Activated naive CD8-positive, alpha-beta T cell treated with anti-CD3 and anti-CD28 coated beads, Interleukin-2, amount 10 ng/mL, durations not matched to agents 7 days and 5 days (primary cell): ENCODE measurements around the gene FOXP4. TPM values are rescaled to one million over a fixed set of nuclear protein-coding genes. Genes with fewer than 3 reads are reported as not detected.

Experiments
- ATAC-seq: fragments of 150-1000 bp; cut with Tn5 transposase; one replicate; pipeline ENCODE4 v1.10.0; 2021; ENCODE audit warnings: low read depth, moderate library complexity
- POLR2A ChIA-PET: fragments of 350-600 bp; sonication (Branson Sonifier 250); formaldehyde crosslinking; loops from one replicate; lab custom pipeline; 2021; ENCODE audit warnings: antibody characterized with exemption; lab: Charles Lee
- DNase-seq: peaks from one replicate; pipeline ENCODE4 v3.0.0; 2021
- H3K27ac Mint-ChIP-seq: one replicate; pipeline ENCODE4 v1.8.0; 2022; ENCODE audit warnings: mild to moderate bottlenecking, mixed read lengths
- H3K27me3 Mint-ChIP-seq: one replicate; pipeline ENCODE4 v1.8.0; 2022; ENCODE audit warnings: mild to moderate bottlenecking, moderate library complexity, mixed read lengths
- H3K36me3 Mint-ChIP-seq: one replicate; pipeline ENCODE4 v1.8.0; 2021; ENCODE audit warnings: mild to moderate bottlenecking, mixed read lengths
- H3K4me1 Mint-ChIP-seq: one replicate; pipeline ENCODE4 v1.8.0; 2021; ENCODE audit warnings: mixed read lengths
- H3K4me3 Mint-ChIP-seq: one replicate; pipeline ENCODE4 v1.8.0; 2022; ENCODE audit warnings: mild to moderate bottlenecking, moderate library complexity, mixed read lengths
- H3K9me3 Mint-ChIP-seq: one replicate; pipeline ENCODE4 v1.8.0; 2021; ENCODE audit warnings: mixed read lengths
- total RNA-seq, 2 experiments: library from RNA; stranded (reverse); gene quantifications; one replicate each; pipeline ENCODE4 v1.2.3, GENCODE V29; 2021

FOXP4 gene
- total RNA-seq, 2 experiments from 2014 or later: 7.5 to 8.8 TPM

DNA sequence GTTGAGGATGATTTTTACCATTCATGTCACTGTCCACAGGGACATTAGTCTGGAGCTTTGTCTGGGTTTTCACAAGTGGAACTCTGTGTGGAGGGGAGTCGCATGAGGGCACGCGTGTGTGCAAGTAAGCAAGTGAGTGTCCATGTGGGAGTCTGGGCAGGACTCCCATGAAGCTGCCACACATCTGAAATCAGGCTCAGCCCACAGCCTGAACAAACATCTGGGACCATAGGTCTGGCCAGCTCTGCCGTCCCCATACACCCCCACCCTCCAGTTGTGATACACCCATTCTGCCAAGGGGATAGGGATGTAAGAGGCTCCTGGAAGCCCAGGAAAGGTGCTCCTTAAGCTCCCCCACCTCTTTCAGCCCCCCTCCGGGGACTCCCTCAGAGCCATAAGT lies 17.1 kb upstream of the FOXP4 start:
- H3K9me3 Mint-ChIP-seq: no peaks in the 10 kb centered on the region
- POLR2A ChIA-PET: no interaction called here
- peaks cover 35% of the 10 kb centered on the region for H3K27me3 Mint-ChIP-seq
- H3K27ac Mint-ChIP-seq: no peak overlapping the region
- H3K4me3 Mint-ChIP-seq: no peak overlapping the region
- no peaks in the 10 kb centered on the region for H3K36me3 Mint-ChIP-seq
- DNase-seq: no peak
- no peak for ATAC-seq
- H3K4me1 Mint-ChIP-seq: peaks cover 23% of the 10 kb centered on the region

DNA sequence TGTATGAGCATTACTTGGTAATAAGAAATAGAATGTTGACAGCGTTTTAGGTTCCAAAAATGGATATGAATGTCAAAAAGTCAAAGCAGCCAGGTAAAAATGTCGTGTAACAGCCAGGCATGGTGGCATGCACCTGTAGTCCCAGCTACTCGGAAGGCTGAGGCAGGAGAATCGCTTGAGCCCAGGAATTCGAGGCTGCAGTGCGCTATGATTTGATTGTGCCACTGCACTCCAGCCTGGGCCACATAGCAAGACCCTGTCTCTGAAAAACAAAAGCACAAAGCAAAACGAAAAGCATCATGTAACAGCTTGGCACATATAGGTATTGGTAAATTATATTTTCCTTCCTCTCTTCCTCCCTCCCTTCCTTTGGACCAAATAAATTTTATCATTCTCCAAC lies 16.2 kb upstream of the FOXP4 start:
- POLR2A ChIA-PET: no interaction called here
- H3K9me3 Mint-ChIP-seq: no peaks in the 10 kb centered on the region
- H3K27me3 Mint-ChIP-seq: peaks cover 31% of the 10 kb centered on the region
- no peak overlapping the region for H3K27ac Mint-ChIP-seq
- no peaks in the 10 kb centered on the region for H3K36me3 Mint-ChIP-seq
- H3K4me3 Mint-ChIP-seq: no peak overlapping the region
- peaks cover 23% of the 10 kb centered on the region for H3K4me1 Mint-ChIP-seq
- DNase-seq (no peak), ATAC-seq (no peak)

DNA sequence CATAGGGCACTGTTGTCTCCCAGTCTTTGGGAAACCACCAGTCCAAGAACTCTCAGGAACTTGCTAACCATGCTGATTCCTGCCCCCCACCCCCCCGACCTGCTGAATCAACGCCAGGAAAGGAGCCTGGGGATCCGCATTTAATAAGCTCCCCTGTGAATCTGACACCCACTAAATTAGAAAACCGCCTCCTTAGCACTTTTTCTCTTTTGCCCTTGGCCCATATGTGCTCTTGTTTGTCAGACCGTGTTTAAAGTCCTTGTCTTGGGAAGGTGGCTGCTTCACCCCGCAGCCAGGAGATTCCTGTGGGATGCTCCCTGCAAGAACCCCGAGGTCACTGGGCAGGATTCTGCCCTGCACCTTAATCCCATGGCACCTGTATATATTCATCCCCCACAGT lies 15.7 kb upstream of the FOXP4 start:
- Mint-ChIP-seq H3K4me1 (peaks cover 23% of the 10 kb centered on the region), H3K36me3 (no peaks in the 10 kb centered on the region), H3K27ac (no peak overlapping the region), H3K9me3 (no peaks in the 10 kb centered on the region), H3K27me3 (peaks cover 34% of the 10 kb centered on the region), H3K4me3 (no peak overlapping the region)
- POLR2A ChIA-PET: no interaction called here
- no peak for ATAC-seq
- no peak for DNase-seq

DNA sequence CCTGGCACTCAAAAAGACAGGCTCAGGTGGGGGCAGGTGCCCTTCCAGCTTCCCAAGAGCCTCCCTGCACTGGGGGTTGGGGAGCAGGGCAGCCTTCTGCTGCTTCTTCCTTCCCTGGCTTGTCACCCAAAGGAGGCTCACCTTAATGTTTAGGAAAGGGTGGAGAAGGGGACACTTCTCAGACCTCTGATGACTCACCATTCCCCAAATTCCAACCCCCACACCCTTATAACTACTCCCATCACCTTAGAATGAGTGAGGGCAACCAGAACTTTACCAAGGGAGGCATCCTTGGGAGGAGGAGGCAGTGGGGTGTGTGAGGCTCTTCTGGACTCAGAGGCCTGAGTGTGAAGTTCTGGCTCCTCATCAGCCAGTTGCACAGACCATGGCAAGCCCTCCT lies 15.2 kb upstream of the FOXP4 start:
- Mint-ChIP-seq H3K4me3 (peak overlapping the region; percentile 78), H3K27ac (peak overlapping the region; percentile 18), H3K27me3 (peaks cover 37% of the 10 kb centered on the region), H3K4me1 (peaks cover 23% of the 10 kb centered on the region), H3K36me3 (no peaks in the 10 kb centered on the region), H3K9me3 (no peaks in the 10 kb centered on the region)
- DNase-seq (no peak), ATAC-seq (no peak)
- POLR2A ChIA-PET: no interaction called here

DNA sequence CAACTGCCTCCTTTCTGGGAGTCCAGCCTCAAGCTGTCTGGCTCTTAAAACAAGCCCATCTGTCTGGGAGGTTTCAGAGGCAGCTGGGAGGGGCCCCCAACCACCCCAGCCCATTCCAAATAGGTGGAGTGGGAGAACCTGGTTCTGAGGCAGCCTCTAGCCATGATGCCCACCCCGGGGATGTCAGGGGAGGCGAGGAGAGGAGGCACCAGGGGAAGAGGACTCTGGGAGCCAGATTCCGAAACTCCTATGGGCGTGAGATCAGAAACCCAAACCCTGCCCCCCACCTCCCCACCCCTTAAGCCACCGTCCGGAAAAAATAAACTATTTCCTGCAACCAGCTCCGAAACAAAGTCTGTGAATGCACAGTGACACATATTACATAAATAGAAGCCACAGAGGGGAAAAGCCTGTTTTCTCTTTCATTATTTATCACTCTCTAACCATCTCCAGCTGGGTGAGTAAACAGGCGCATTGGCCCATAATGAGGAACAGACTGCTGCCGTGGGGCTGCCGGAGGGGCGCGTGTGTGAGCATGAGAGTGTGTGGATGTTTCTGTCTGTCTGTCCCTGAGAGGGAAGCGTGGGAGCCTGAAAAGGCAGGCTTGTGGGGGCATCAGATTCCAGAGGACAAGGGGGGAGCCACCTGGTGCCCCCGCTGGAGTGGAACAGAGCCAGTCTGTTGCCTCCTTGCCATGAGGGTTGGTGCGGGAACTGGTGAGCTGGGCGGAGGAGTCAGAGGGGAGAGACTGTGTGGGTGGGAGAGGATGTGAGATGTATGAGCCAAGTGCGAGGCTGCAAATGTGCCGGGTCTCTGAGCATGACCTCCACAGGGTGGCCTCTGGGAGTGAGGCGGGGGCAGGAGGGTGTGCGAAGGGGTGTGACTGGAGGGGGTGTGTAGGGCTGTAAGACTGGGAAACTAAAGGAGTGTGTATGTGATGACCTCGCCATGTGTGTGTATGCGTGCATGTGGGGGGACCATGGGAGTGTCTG lies 14.3 kb upstream of the FOXP4 start:
- Mint-ChIP-seq H3K36me3 (no peaks in the 10 kb centered on the region), H3K27ac (peak overlapping the region; percentile 72), H3K4me3 (peak overlapping the region; percentile 78), H3K27me3 (peaks cover 37% of the 10 kb centered on the region), H3K4me1 (peaks cover 23% of the 10 kb centered on the region), H3K9me3 (no peaks in the 10 kb centered on the region)
- POLR2A ChIA-PET: interaction anchor here (0.6 to 0.7 kb wide), 2 partner anchors 15 to 18 kb away, joined by 3 to 4 read pairs; no protein-coding TSS in a partner anchor
- peak; percentile 54 for DNase-seq
- peak; percentile 88 for ATAC-seq

DNA sequence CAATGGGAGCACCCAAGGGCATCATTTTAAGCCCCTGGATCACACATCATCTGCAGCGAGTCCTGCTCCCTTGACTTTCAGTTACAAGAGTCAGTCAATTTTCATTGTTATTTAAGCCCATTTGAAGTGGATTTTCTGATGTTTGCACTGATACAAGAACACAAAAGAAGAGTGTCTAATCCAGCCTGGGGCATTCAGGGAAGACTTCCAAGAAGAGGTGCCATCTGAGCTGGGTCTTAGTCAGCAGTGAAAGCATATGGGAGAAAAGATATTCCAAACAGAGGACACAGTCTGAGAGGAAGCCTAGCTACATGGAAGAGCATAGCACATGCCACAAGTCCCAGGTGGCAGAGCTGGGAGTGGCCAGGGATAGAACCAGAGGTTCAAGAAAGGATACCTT lies 10.4 kb upstream of the FOXP4 start:
- POLR2A ChIA-PET: no interaction called here
- H3K36me3 Mint-ChIP-seq: no peaks in the 10 kb centered on the region
- H3K4me3 Mint-ChIP-seq: no peak overlapping the region
- ATAC-seq (no peak), DNase-seq (no peak)
- no peaks in the 10 kb centered on the region for H3K9me3 Mint-ChIP-seq
- H3K27ac Mint-ChIP-seq: no peak overlapping the region
- peaks cover 24% of the 10 kb centered on the region for H3K4me1 Mint-ChIP-seq
- H3K27me3 Mint-ChIP-seq: peaks cover 43% of the 10 kb centered on the region

DNA sequence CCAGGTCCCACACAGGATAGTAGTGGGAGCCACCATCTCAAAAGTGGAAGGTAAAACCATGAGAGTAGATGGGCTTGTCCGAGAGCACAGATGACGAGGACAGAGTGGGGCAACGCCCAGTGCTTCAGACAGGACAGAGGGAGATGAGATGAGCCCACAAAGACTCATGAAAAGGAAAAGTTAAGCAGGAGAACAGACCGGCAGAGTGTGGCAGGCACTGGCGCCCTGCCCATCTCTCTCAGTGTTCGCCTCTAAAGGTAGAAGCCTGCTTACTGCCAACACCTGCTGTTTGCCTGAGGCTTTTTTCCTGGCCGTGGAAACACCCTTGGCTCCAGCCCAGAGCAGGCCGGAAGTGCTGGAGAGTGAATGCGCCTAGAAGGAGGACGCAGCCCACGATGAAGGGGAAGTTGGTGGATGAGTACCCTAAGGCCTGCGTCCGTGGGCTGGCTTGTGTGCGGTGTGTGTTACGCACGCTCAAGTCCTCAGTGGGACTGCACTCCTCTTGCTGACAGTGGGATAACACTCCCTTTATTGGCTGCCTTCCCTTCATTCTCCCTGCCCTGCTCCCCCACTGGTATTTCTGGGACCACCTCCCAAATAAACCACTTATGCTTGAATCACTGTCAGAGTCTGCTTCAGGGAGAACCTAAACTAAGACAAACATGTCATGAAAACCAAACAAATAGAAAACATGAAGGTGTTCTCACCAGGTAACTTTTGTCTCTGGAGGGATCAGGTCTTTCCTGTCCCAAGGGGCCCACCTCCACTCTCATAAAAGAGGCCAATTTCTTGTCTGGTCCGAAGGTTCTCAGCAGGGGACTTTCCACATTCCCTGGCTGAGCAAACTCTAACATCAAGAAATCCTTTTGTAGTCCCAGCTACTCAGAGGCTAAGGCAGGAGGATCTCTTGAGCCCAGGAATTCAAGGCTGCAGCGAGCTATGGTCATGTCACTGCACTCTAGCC lies 9.1 kb upstream of the FOXP4 start:
- no peak for DNase-seq
- H3K27me3 Mint-ChIP-seq: peaks cover 53% of the 10 kb centered on the region
- H3K9me3 Mint-ChIP-seq: no peaks in the 10 kb centered on the region
- no peak for ATAC-seq
- POLR2A ChIA-PET: no interaction called here
- no peaks in the 10 kb centered on the region for H3K36me3 Mint-ChIP-seq
- H3K4me3 Mint-ChIP-seq: no peak overlapping the region
- H3K4me1 Mint-ChIP-seq: peaks cover 13% of the 10 kb centered on the region
- H3K27ac Mint-ChIP-seq: no peak overlapping the region

DNA sequence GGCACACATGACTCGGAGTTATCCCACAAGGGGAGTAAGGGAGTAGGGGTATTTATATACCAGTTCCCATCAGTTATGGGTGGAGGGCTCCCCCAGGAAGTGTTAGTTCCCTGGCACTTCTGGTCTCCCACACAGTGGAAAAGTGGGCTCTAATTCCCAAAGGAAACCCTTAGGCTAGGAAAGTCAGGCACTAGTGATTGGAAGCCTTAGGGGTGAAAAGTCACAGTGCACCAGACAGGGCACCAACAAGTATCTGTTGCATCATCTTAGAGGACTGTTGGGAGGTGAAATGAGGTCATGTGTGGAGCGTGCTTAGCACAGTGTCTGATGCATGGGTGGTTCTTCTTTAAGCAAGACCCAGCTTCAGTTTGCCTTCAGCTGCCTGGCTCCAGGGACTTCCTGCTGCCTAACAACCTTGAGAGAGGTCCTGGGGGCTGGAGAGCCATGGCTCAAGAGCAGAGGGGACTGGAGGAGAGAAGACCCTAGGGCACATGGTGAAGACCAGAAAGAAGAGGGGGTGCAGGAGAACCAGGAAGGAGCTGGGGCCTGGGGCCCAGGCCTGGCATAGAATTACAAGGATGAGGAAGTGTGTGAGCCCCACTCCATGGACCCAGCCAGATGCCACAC lies 7.5 kb upstream of the FOXP4 start:
- no peaks in the 10 kb centered on the region for H3K9me3 Mint-ChIP-seq
- no peak overlapping the region for H3K4me3 Mint-ChIP-seq
- peaks cover 54% of the 10 kb centered on the region for H3K27me3 Mint-ChIP-seq
- H3K27ac Mint-ChIP-seq: no peak overlapping the region
- POLR2A ChIA-PET: no interaction called here
- no peaks in the 10 kb centered on the region for H3K36me3 Mint-ChIP-seq
- DNase-seq (no peak), ATAC-seq (no peak)
- peaks cover 3% of the 10 kb centered on the region for H3K4me1 Mint-ChIP-seq

DNA sequence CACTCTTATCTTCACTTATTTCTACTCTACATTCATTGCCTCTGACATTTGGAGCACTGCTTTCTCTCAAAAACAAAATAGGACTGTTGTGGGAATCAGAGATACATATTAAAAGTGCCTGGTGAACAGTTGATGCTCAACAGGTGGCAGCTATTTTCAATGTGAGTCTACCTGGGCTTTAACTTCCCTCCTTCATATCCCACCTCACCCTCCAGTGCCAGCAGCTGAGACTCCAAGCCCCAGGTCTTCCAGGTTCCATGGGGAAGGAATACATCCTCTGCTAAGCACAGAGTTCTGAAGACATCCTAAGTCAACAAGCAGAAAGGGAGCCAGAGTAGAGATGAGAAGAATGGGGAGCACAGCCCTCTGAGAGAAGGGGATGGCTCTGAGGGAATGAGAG lies 7.0 kb upstream of the FOXP4 start:
- H3K9me3 Mint-ChIP-seq: no peaks in the 10 kb centered on the region
- H3K4me1 Mint-ChIP-seq: peaks cover 1% of the 10 kb centered on the region
- DNase-seq (no peak), ATAC-seq (no peak)
- peaks cover 60% of the 10 kb centered on the region for H3K27me3 Mint-ChIP-seq
- no peak overlapping the region for H3K4me3 Mint-ChIP-seq
- POLR2A ChIA-PET: no interaction called here
- H3K36me3 Mint-ChIP-seq: no peaks in the 10 kb centered on the region
- no peak overlapping the region for H3K27ac Mint-ChIP-seq

DNA sequence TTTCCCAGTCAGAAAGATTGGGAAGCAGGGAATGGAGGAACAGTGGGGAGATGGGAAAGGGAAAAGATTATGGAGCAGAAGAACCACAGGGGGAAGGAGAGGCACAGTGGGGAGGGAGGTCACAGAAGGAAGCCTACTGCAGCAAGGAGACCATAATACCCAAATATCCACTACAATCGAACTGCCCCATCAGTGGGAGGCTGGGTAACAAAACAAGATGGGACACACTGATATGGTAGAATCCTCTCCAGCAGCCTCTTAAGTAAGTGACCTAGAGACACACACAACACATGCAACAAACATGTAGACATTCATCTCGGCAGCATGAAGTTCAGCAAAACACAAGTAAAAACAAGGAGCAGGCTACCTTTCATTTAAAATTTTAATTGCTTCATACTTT lies 4.8 kb upstream of the FOXP4 start:
- peaks cover 1% of the 10 kb centered on the region for H3K36me3 Mint-ChIP-seq

DNA sequence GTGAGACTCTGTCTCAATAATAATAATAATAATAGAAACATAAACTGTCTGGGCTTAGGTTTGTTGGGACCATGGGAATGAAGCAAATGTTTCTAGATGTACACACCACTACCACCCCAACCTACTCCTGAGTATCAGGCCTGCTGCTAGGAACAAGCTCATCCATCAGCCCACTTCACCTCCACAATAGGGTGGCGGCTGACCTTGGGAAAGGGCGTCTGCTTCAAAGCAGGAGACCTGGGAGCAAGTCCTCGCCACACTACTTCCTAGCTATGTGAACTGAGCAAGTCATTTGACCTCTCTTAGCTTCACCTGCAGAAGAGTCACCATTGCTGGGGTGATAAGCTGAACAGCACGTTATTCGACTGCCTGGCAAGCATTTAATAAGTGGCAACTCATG lies 3.1 kb upstream of the FOXP4 start:
- no peak overlapping the region for H3K27ac Mint-ChIP-seq
- no peaks in the 10 kb centered on the region for H3K9me3 Mint-ChIP-seq
- peaks cover 1% of the 10 kb centered on the region for H3K36me3 Mint-ChIP-seq
- POLR2A ChIA-PET: interaction anchor here (0.5 kb wide), 1 partner anchor 765 kb away, joined by 3 read pairs; no protein-coding TSS in a partner anchor
- H3K4me1 Mint-ChIP-seq: peaks cover 9% of the 10 kb centered on the region
- DNase-seq (no peak), ATAC-seq (no peak)
- H3K27me3 Mint-ChIP-seq: peaks cover 65% of the 10 kb centered on the region
- no peak overlapping the region for H3K4me3 Mint-ChIP-seq

More for the DNA sequence above, 4.8 kb upstream of the FOXP4 start:
- H3K4me3 Mint-ChIP-seq: no peak overlapping the region
- peaks cover 64% of the 10 kb centered on the region for H3K27me3 Mint-ChIP-seq
- DNase-seq: no peak
- peaks cover 6% of the 10 kb centered on the region for H3K4me1 Mint-ChIP-seq
- POLR2A ChIA-PET: no interaction called here
- no peak for ATAC-seq
- no peak overlapping the region for H3K27ac Mint-ChIP-seq
- H3K9me3 Mint-ChIP-seq: no peaks in the 10 kb centered on the region

DNA sequence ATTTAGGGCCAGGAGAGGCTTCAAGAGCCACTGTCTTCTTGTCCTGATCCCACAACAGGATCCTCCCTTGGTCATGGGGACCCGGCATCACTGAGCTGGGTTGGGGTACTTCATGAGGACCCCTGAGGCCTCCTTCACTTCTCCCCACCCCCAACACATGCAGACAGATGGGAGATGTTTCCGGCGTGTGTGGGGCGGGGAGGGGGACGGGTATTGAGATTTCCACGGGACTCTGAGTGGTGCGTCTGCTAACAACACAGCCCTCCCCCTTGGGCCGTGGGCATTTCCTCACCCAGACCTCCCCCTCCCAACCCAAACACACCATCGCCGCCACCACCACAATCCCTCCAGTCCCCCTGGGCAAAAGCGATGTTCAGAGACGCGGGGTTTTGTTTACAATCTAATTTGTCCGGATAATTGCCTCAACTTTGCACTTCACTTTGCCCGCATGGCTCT lies 906 bp upstream of the FOXP4 start:
- no peak for ATAC-seq
- peaks cover 12% of the 10 kb centered on the region for H3K4me1 Mint-ChIP-seq
- POLR2A ChIA-PET: no interaction called here
- no peak for DNase-seq
- peaks cover 68% of the 10 kb centered on the region for H3K27me3 Mint-ChIP-seq
- peaks cover 1% of the 10 kb centered on the region for H3K36me3 Mint-ChIP-seq
- peak overlapping the region; percentile 89 for H3K4me3 Mint-ChIP-seq
- H3K9me3 Mint-ChIP-seq: no peaks in the 10 kb centered on the region
- H3K27ac Mint-ChIP-seq: no peak overlapping the region

DNA sequence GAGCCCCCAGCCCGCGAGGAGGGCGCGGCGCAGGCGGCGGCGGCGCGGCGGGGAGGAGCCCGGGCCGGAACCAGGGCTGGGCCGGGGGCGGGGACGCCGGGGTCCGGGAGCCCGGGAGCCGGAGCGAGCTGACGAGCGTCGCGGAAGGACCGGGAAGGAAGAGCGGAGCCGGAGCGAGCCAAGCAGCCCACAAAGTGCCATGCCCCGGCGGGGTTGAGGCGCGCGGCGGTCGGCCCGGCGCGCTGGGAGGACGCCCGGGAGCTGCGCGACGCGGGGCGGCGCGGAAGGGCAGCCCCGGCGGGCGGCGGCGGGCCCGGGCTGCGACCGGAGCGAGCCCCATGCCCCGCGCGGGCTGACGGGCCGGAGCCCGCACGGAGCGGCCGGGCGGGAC lies 289 bp downstream of the FOXP4 start:
- ATAC-seq (peak; percentile 64), DNase-seq (peak; percentile 79)
- peaks cover 12% of the 10 kb centered on the region for H3K4me1 Mint-ChIP-seq
- no peak overlapping the region for H3K27ac Mint-ChIP-seq
- no peaks in the 10 kb centered on the region for H3K9me3 Mint-ChIP-seq
- POLR2A ChIA-PET: interaction anchor here (0.9 to 2.1 kb wide), 4 partner anchors 15 to 188 kb away, joined by 3 to 5 read pairs (median 4); no protein-coding TSS in a partner anchor
- no peak overlapping the region for H3K4me3 Mint-ChIP-seq
- peaks cover 1% of the 10 kb centered on the region for H3K36me3 Mint-ChIP-seq
- peaks cover 60% of the 10 kb centered on the region for H3K27me3 Mint-ChIP-seq
